Hepatocyte (in vitro differentiated cells): ENCODE measurements around the gene ITPRID1. TPM values are rescaled to one million over a fixed set of nuclear protein-coding genes. Genes with fewer than 3 reads are reported as not detected.

Source experiments
- DNase-seq: peaks from one replicate; pipeline ENCODE4 v3.0.0-alpha.2; 2016; ENCODE audit warnings: low spot score
- H2AFZ ChIP-seq: fragments of 200-600 bp; sonication (generic); 2 replicates; pipeline ENCODE4 v1.6.0; 2016; ENCODE audit warnings: antibody characterized with exemption, mild to moderate bottlenecking
- H3K27ac ChIP-seq: fragments of 200-600 bp; sonication (generic); 2 replicates; pipeline ENCODE4 v1.5.1; 2016; ENCODE audit warnings: mild to moderate bottlenecking
- H3K27me3 ChIP-seq: fragments of 200-600 bp; sonication (generic); 2 replicates; pipeline ENCODE4 v1.6.1; 2016
- H3K36me3 ChIP-seq: fragments of 200-600 bp; sonication (generic); replicated peaks from 2 replicates; pipeline ENCODE4 v1.5.1; 2016; ENCODE audit warnings: low read depth; ENCODE audit not compliant: insufficient read depth
- H3K4me1 ChIP-seq: fragments of 200-600 bp; sonication (generic); 2 replicates; pipeline ENCODE4 v1.5.1; 2016; ENCODE audit warnings: mild to moderate bottlenecking, moderate library complexity; ENCODE audit not compliant: insufficient read depth
- H3K4me2 ChIP-seq: fragments of 200-600 bp; sonication (generic); 2 replicates; pipeline ENCODE4 v1.6.0; 2016
- H3K4me3 ChIP-seq: fragments of 200-600 bp; sonication (generic); 2 replicates; pipeline ENCODE4 v1.5.1; 2016; ENCODE audit warnings: mild to moderate bottlenecking
- H3K79me2 ChIP-seq: fragments of 200-600 bp; sonication (generic); 2 replicates; pipeline ENCODE4 v1.6.0; 2017; ENCODE audit warnings: mild to moderate bottlenecking
- H3K9me2 ChIP-seq: fragments of 200-600 bp; sonication (generic); replicated peaks from 2 replicates; pipeline ENCODE4 v1.6.0; 2017; ENCODE audit warnings: mild to moderate bottlenecking; ENCODE audit not compliant: insufficient read depth
- H3K9me3 ChIP-seq: fragments of 200-600 bp; sonication (generic); 2 replicates; pipeline ENCODE4 v1.5.1; 2016; ENCODE audit warnings: low read depth, mild to moderate bottlenecking
- H4K20me1 ChIP-seq: fragments of 200-600 bp; sonication (generic); 2 replicates; pipeline ENCODE4 v1.6.0; 2016; ENCODE audit warnings: mild to moderate bottlenecking; ENCODE audit not compliant: insufficient read depth, poor library complexity, severe bottlenecking
- CTCF ChIP-seq: fragments of 200-600 bp; sonication (generic); IDR thresholded peaks from 2 replicates; pipeline ENCODE4 v1.5.1; 2016; ENCODE audit warnings: antibody characterized with exemption, mild to moderate bottlenecking; ENCODE audit not compliant: poor library complexity
- EZH2 ChIP-seq: fragments of 200-600 bp; sonication (generic); IDR thresholded peaks from 2 replicates; pipeline ENCODE4 v1.6.1; 2016; ENCODE audit warnings: antibody characterized with exemption, mild to moderate bottlenecking, borderline replicate concordance
- EZH2phosphoT487 ChIP-seq: fragments of 200-600 bp; sonication (generic); IDR thresholded peaks from one replicate; pipeline ENCODE4 v1.6.1; 2018; ENCODE audit warnings: antibody characterized with exemption, mild to moderate bottlenecking, low read depth, moderate library complexity; ENCODE audit not compliant: unreplicated experiment, severe bottlenecking
- WGBS: methylation state at CpG from one replicate; pipeline ENCODE4 v1.1.6; 2016; ENCODE audit warnings: low lambda C conversion rate; ENCODE audit errors: missing lambda C conversion rate; 5-methylcytosine and 5-hydroxymethylcytosine counted together
- polyA plus RNA-seq: library from polyadenylated mRNA; unstranded; fragments of >200 nt; fragmentation: Nextera tagmentation; extraction: Ambion mirVana; gene quantifications from 2 replicates; pipeline ENCODE4 v1.2.1, GENCODE V29; 2016
- total RNA-seq: library from RNA; depleted of rRNA; stranded (reverse); fragments of >200 nt; gene quantifications from 2 replicates; pipeline ENCODE4 v1.2.3, GENCODE V29; 2014

The ITPRID1 gene
- total and polyA plus RNA-seq, 2 experiments from 2014 or later, result 0.06 TPM; not detected in 1

- Histone ChIP-seq H2AFZ (no peak overlapping the region), H3K4me3 (no peak overlapping the region), H3K4me2 (no peak overlapping the region), H3K9me3 (no peaks in the 10 kb centered on the region), H3K9me2 (no peaks in the 10 kb centered on the region), H4K20me1 (no peaks in the 10 kb centered on the region), H3K27ac (no peak overlapping the region), H3K79me2 (no peaks in the 10 kb centered on the region), H3K27me3 (peaks cover 4% of the 10 kb centered on the region), H3K36me3 (no peaks in the 10 kb centered on the region), H3K4me1 (no peaks in the 10 kb centered on the region)
- WGBS, result 90% methylated on average over 4 of the region's 4 CpGs
- DNase-seq, result no peak
- no peak for TF ChIP-seq CTCF
- TF ChIP-seq EZH2, result no peak
- no peak for TF ChIP-seq EZH2phosphoT487
Measured at GRCh38 chr7:31569528-31569927, 55.6 kb downstream of the ITPRID1 start.

- no peak for TF ChIP-seq CTCF
- TF ChIP-seq EZH2, result no peak
- no peak for TF ChIP-seq EZH2phosphoT487
- H3K4me3 ChIP-seq, result no peak overlapping the region
- H3K36me3 ChIP-seq, result no peaks in the 10 kb centered on the region
- no peak for DNase-seq
- H3K79me2 ChIP-seq, result no peaks in the 10 kb centered on the region
- no peaks in the 10 kb centered on the region for H3K4me1 ChIP-seq
- no peak overlapping the region for H2AFZ ChIP-seq
- 92% methylated on average over 2 of the region's 2 CpGs for WGBS
- no peak overlapping the region for H3K4me2 ChIP-seq
- no peak overlapping the region for H3K27ac ChIP-seq
- no peaks in the 10 kb centered on the region for H3K9me3 ChIP-seq
- H3K9me2 ChIP-seq, result no peaks in the 10 kb centered on the region
- H4K20me1 ChIP-seq, result no peaks in the 10 kb centered on the region
- H3K27me3 ChIP-seq, result no peaks in the 10 kb centered on the region
Measured at GRCh38 chr7:31583526-31583925, 69.6 kb downstream of the ITPRID1 start.

- no peaks in the 10 kb centered on the region for H3K27me3 ChIP-seq
- H2AFZ ChIP-seq, result no peak overlapping the region
- TF ChIP-seq EZH2phosphoT487 (no peak), EZH2 (no peak), CTCF (no peak)
- H3K9me3 ChIP-seq, result no peaks in the 10 kb centered on the region
- no peak overlapping the region for H3K4me2 ChIP-seq
- no peaks in the 10 kb centered on the region for H3K9me2 ChIP-seq
- no peaks in the 10 kb centered on the region for H4K20me1 ChIP-seq
- DNase-seq, result no peak
- no peaks in the 10 kb centered on the region for H3K79me2 ChIP-seq
- H3K4me1 ChIP-seq, result no peaks in the 10 kb centered on the region
- H3K27ac ChIP-seq, result no peak overlapping the region
- no peaks in the 10 kb centered on the region for H3K36me3 ChIP-seq
- H3K4me3 ChIP-seq, result no peak overlapping the region
Measured at GRCh38 chr7:31583942-31584341, 70.1 kb downstream of the ITPRID1 start.

- no peak overlapping the region for H3K4me2 ChIP-seq
- H3K4me3 ChIP-seq, result no peak overlapping the region
- no peaks in the 10 kb centered on the region for H3K27me3 ChIP-seq
Measured at GRCh38 chr7:31595390-31595789, 81.5 kb downstream of the ITPRID1 start.

More at GRCh38 chr7:31595390-31595789, 81.5 kb downstream of the ITPRID1 start:
- H3K27ac ChIP-seq, result no peak overlapping the region
- no peaks in the 10 kb centered on the region for H3K9me3 ChIP-seq
- H3K79me2 ChIP-seq, result no peaks in the 10 kb centered on the region
- no peak for TF ChIP-seq EZH2phosphoT487
- no peak for TF ChIP-seq CTCF
- no peak for TF ChIP-seq EZH2
- no peaks in the 10 kb centered on the region for H3K4me1 ChIP-seq
- no peak overlapping the region for H2AFZ ChIP-seq
- no peaks in the 10 kb centered on the region for H4K20me1 ChIP-seq
- no peak for DNase-seq
- H3K9me2 ChIP-seq, result no peaks in the 10 kb centered on the region
- no peaks in the 10 kb centered on the region for H3K36me3 ChIP-seq
